Liver (tissue), 3 donors: ENCODE data around the gene BIN1.

Experiments
- FOXA1 ChIP-seq: IDR thresholded peaks from 2 replicates; pipeline ENCODE4 v1.6.1; 2016; ENCODE audit warnings: antibody characterized with exemption
- GABPA ChIP-seq, 2 donors: IDR thresholded peaks in 1 of 2; conservative IDR thresholded peaks in 1 of 2; 2 replicates each; pipeline ENCODE4 v1.6.1; 2016; ENCODE audit warnings: antibody characterized with exemption in 2 of 2, mild to moderate bottlenecking in 1 of 2, moderate library complexity in 1 of 2
- HNF4A ChIP-seq, 2 donors: conservative IDR thresholded peaks; 2 replicates each; pipeline ENCODE4 v1.6.1; 2016; ENCODE audit warnings: antibody characterized with exemption in 2 of 2, mild to moderate bottlenecking in 2 of 2
- MAX ChIP-seq: IDR thresholded peaks from 2 replicates; pipeline ENCODE4 v1.6.1; 2016; ENCODE audit warnings: antibody characterized with exemption
- RAD21 ChIP-seq, 2 donors: IDR thresholded peaks; 2 replicates each; pipeline ENCODE4 v1.6.1; 2016; ENCODE audit warnings: antibody characterized with exemption in 2 of 2, mild to moderate bottlenecking in 2 of 2
- RXRA ChIP-seq, 2 donors: IDR thresholded peaks; 2 replicates each; pipeline ENCODE4 v1.6.1; 2017 to 2018; ENCODE audit warnings: antibody characterized with exemption in 2 of 2, mild to moderate bottlenecking in 1 of 2
- SP1 ChIP-seq: IDR thresholded peaks from 2 replicates; pipeline ENCODE4 v1.6.1; 2018; ENCODE audit warnings: antibody characterized with exemption, mild to moderate bottlenecking
- TAF1 ChIP-seq: conservative IDR thresholded peaks from 2 replicates; pipeline ENCODE4 v1.6.1; 2016; ENCODE audit warnings: antibody characterized with exemption, mild to moderate bottlenecking
- TF ChIP-seq, protein P1 (sequence below): IDR thresholded peaks from 2 replicates; pipeline ENCODE4 v1.6.1; 2016; ENCODE audit warnings: antibody characterized with exemption, mild to moderate bottlenecking
- TF ChIP-seq, protein P2 (sequence below): fragments of 150-350 bp; IDR thresholded peaks from 2 replicates; pipeline ENCODE4 v1.5.1; 2017; ENCODE audit warnings: improper control_type of control experiment, low read depth, low read length; ENCODE audit not compliant: missing input control
- TF ChIP-seq, protein P3 (sequence below): IDR thresholded peaks from 2 replicates; pipeline ENCODE4 v1.6.1; 2016; ENCODE audit warnings: antibody characterized with exemption
- donor health status: healthy.
- donor health status: healthy.

DNA sequence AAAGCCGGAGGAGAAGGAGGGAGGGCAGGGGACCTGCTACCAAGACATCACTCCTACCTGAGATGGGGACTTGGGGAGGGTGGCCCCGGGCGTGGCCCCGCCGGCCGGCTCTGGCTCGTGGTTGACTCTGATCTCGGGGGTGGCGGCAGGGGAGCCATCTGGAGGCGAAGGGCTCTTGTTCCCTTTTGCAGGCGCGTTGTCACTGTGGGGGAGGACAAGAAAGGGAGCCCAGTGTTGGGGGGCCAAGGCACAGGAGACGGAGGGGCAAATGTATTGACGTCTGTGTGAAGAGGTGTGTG lies 48.1 kb downstream of the BIN1 start:
- TF ChIP-seq TAF1 = no peak
- no peak for TF ChIP-seq RXRA (IDR thresholded peaks at IDR 0.05)
- TF ChIP-seq, protein P1, sequence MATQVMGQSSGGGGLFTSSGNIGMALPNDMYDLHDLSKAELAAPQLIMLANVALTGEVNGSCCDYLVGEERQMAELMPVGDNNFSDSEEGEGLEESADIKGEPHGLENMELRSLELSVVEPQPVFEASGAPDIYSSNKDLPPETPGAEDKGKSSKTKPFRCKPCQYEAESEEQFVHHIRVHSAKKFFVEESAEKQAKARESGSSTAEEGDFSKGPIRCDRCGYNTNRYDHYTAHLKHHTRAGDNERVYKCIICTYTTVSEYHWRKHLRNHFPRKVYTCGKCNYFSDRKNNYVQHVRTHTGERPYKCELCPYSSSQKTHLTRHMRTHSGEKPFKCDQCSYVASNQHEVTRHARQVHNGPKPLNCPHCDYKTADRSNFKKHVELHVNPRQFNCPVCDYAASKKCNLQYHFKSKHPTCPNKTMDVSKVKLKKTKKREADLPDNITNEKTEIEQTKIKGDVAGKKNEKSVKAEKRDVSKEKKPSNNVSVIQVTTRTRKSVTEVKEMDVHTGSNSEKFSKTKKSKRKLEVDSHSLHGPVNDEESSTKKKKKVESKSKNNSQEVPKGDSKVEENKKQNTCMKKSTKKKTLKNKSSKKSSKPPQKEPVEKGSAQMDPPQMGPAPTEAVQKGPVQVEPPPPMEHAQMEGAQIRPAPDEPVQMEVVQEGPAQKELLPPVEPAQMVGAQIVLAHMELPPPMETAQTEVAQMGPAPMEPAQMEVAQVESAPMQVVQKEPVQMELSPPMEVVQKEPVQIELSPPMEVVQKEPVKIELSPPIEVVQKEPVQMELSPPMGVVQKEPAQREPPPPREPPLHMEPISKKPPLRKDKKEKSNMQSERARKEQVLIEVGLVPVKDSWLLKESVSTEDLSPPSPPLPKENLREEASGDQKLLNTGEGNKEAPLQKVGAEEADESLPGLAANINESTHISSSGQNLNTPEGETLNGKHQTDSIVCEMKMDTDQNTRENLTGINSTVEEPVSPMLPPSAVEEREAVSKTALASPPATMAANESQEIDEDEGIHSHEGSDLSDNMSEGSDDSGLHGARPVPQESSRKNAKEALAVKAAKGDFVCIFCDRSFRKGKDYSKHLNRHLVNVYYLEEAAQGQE = no peak
- no peak for TF ChIP-seq FOXA1
- no peak for TF ChIP-seq MAX
- TF ChIP-seq, protein P2, sequence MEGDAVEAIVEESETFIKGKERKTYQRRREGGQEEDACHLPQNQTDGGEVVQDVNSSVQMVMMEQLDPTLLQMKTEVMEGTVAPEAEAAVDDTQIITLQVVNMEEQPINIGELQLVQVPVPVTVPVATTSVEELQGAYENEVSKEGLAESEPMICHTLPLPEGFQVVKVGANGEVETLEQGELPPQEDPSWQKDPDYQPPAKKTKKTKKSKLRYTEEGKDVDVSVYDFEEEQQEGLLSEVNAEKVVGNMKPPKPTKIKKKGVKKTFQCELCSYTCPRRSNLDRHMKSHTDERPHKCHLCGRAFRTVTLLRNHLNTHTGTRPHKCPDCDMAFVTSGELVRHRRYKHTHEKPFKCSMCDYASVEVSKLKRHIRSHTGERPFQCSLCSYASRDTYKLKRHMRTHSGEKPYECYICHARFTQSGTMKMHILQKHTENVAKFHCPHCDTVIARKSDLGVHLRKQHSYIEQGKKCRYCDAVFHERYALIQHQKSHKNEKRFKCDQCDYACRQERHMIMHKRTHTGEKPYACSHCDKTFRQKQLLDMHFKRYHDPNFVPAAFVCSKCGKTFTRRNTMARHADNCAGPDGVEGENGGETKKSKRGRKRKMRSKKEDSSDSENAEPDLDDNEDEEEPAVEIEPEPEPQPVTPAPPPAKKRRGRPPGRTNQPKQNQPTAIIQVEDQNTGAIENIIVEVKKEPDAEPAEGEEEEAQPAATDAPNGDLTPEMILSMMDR = no peak
- no peak for TF ChIP-seq GABPA (IDR thresholded peaks at IDR 0.05 in 1 of 2, conservative IDR thresholded peaks at IDR 0.05 in 1 of 2)
- TF ChIP-seq SP1 = no peak
- no peak for TF ChIP-seq HNF4A (conservative IDR thresholded peaks at IDR 0.05)
- no peak for TF ChIP-seq RAD21 (IDR thresholded peaks at IDR 0.05)
- TF ChIP-seq, protein P3, sequence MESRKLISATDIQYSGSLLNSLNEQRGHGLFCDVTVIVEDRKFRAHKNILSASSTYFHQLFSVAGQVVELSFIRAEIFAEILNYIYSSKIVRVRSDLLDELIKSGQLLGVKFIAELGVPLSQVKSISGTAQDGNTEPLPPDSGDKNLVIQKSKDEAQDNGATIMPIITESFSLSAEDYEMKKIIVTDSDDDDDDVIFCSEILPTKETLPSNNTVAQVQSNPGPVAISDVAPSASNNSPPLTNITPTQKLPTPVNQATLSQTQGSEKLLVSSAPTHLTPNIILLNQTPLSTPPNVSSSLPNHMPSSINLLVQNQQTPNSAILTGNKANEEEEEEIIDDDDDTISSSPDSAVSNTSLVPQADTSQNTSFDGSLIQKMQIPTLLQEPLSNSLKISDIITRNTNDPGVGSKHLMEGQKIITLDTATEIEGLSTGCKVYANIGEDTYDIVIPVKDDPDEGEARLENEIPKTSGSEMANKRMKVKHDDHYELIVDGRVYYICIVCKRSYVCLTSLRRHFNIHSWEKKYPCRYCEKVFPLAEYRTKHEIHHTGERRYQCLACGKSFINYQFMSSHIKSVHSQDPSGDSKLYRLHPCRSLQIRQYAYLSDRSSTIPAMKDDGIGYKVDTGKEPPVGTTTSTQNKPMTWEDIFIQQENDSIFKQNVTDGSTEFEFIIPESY = no peak
